GM10266 (cell line): ENCODE results near the gene JADE2.

Source experiments
- DNase-seq: peaks from one replicate; pipeline ENCODE4 v3.0.0; 2012; ENCODE audit errors: extremely low spot score
- TF ChIP-seq, protein P1 (sequence below): IDR thresholded peaks from 2 replicates; pipeline ENCODE4 v1.5.1; 2012; ENCODE audit warnings: mild to moderate bottlenecking, low read depth; ENCODE audit not compliant: control insufficient read depth, insufficient read depth; ENCODE audit errors: missing control alignments

The JADE2 gene

GRCh38 chr5:134519989-134520388 is 5.5 kb upstream of the JADE2 start:
- no peak for DNase-seq
- TF ChIP-seq, protein P1, sequence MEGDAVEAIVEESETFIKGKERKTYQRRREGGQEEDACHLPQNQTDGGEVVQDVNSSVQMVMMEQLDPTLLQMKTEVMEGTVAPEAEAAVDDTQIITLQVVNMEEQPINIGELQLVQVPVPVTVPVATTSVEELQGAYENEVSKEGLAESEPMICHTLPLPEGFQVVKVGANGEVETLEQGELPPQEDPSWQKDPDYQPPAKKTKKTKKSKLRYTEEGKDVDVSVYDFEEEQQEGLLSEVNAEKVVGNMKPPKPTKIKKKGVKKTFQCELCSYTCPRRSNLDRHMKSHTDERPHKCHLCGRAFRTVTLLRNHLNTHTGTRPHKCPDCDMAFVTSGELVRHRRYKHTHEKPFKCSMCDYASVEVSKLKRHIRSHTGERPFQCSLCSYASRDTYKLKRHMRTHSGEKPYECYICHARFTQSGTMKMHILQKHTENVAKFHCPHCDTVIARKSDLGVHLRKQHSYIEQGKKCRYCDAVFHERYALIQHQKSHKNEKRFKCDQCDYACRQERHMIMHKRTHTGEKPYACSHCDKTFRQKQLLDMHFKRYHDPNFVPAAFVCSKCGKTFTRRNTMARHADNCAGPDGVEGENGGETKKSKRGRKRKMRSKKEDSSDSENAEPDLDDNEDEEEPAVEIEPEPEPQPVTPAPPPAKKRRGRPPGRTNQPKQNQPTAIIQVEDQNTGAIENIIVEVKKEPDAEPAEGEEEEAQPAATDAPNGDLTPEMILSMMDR = no peak

- TF ChIP-seq, protein P1 = no peak
Measured at GRCh38 chr5:134521841-134522240, 3.6 kb upstream of the JADE2 start.

DNA sequence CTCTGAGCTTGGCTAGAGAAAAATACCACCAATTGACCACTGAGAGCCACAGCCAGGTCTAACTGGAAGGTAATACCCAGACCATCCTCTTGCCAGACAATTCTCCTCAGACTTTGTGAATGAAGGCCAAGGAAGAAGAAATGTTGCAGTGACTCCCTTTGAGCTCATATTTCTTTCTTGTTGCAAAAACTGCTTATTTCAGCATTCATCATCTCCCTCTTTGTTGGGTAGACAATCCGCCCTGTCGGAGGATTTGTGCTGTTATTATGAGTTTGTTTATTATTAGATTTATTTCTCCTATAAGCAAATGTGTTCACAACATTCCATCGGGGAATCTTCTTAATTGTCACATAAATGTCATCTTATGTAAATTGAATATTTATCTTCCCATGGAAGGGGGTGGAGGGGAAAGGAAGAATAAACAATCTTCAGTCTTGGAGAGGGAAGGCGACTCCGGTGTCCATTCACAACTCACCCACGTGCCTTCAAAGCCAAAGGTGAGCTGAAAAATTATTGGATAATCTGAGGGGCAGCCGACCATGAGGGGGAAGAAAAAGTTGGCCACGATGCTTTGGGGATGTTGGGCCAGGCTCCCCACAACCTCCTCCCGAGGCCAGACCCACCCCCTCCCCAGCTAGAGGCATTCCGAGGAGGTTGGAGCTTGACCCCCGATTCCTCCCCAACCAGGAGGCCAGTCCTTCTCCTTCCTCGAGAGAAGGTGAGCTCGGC is 1.8 kb upstream of the JADE2 start:
- TF ChIP-seq, protein P1 = no peak
- no peak for DNase-seq

More at GRCh38 chr5:134521841-134522240, 3.6 kb upstream of the JADE2 start:
- DNase-seq = no peak

DNA sequence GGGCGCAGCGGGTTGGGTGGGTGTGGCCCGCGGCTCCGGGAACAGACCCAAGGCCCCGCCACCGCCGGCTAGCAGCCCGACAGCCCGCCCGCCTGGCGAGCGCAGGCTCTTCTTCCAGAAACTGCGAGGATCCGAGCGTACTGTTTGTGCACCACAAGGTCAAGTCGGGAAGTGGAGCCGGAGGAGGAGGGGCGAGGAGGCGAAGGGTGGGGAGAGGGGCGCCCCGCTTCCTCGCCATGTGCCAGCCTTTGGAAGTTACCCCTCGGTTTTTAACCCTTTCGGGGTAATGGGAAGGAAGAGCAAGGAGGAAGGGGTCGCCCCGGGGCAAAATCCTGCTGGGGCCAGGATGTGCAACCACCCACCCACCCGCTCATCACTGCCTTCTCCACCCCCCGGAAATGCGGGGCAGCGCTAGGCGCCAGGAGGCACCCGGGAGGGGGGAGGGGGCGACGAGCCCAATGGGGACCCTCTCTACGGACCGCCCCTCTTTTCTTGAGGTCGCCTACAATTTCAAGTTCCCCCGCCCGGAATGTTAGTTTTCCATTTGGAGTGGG is 1.1 kb upstream of the JADE2 start:
- peak; percentile 80 for DNase-seq

DNA sequence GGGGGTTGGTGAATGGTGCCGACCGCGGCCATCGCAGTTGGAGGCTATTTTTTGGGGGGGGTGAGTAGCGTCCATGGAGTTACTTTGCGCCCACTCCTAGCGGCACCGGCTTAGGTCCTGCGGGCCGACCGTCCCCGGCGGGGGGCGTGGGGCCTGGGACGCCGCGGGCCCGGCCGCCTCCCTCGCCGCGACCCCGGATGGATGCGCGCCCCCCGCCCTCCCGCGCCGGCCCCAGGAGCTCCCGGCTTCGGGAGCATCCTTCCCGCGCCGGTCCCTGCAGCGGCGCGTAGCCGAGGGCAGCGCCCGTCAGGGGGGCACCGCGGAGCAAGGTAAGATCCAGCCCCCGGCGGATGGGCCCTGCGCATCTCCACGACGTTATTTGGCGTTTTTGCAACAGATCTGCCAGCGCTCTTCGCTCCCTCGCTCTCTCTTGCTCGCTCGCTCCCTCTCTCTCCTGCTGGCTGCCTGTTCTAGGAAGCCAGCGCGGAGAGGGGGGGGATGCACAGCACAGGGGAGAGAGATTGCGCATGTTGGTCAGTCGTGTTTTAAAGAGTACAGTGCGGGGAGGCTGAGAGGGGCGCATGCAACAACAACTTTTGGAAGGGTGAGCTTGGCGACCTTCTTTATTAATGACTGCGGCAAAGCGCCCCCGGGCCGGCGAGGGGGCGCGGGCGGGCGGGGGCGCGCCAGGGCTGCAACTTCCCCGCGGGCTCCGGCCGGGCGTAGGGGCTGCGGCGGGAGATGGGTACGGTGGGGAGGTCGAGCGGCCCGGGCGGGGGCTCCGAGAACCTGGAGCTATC is 413 bp downstream of the JADE2 start:
- DNase-seq = peak; percentile 75
- TF ChIP-seq, protein P1 = no peak

More for the DNA sequence above, 1.1 kb upstream of the JADE2 start:
- TF ChIP-seq, protein P1 = no peak

DNA sequence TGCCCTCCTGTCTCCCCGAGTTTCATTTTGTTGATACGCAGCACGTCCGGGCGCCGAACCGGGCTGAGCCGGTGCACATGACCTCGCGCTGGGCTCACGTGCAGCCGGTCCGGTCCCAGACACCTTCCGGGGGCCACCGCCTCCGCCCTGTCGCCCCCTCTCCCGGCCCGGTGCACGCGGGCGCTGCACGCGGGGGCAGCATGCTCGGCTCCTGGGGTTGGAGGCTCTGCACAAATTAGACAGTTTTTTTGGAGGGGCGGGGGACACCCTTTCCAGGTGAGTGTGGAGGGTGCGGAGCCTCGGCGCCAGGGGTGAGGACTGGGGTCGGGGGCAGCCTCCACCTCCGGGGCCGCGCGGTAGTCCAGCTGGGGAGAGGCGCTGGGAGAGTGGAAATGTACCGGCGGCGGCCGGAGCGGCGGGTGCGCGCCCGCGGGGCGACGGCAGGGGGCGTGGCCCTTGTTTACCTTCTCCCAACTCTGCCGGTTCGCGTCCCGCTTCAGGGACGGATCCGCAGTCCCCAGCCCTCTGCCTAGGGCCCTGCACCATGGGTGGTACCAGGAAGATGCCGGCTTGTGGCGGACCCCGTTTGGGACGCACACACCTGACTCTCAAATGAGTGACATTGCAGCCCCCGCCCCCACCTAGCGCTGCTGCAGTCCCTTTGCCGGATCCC is 1.1 kb downstream of the JADE2 start:
- TF ChIP-seq, protein P1 = peak; percentile 39
- peak; percentile 87 for DNase-seq
